HepG2 (cell line): ENCODE results near the gene LOC128125822.
A peak's percentile ranks its signal among the peaks of the same experiment; 100 is the strongest.

Experiments
- ATAC-seq: fragments of 200-7000 bp; cut with Tn5 transposase; 3 replicates; pipeline ENCODE4 v1.9.1; 2020; ENCODE audit warnings: mild to moderate bottlenecking, moderate library complexity
- BruUV-seq: library from RNA; stranded (reverse); fragments of 400-500 nt; replicated peaks from 2 replicates; lab custom pipeline; 2021; lab: Mats Ljungman, UMichigan
- CTCF ChIA-PET: fragments of 300-600 bp; formaldehyde crosslinking; extraction: SDS; loops from one replicate; lab custom pipeline; 2021; ENCODE audit warnings: low total read pairs, inconsistent platforms, low intra/inter-chr PET ratio; lab: Yijun Ruan, JAX
- POLR2A ChIA-PET: fragments of 350-600 bp; sonication (Branson Sonifier 250); formaldehyde crosslinking; loops from one replicate; lab custom pipeline; 2020; ENCODE audit warnings: antibody characterized with exemption, inconsistent platforms; lab: Yijun Ruan, JAX
- DNase-seq: peaks from one replicate; pipeline ENCODE4 v3.0.0-alpha.2; 2015; ENCODE audit warnings: low spot score
- FAIRE-seq: peaks from 3 replicates; lab custom pipeline; 2011; peaks lifted over from hg19 to GRCh38; lab: Jason Lieb, UNC
- H2AFZ ChIP-seq: one replicate; pipeline ENCODE4 v1.6.1; 2011; ENCODE audit warnings: low read length, inconsistent platforms
- H3K27ac ChIP-seq: fragments of 300-600 bp; 3 replicates; pipeline ENCODE4 v1.8.0; 2011; ENCODE audit warnings: mixed run types, mild to moderate bottlenecking, mixed read lengths, low read length, inconsistent platforms; ENCODE audit not compliant: insufficient read depth; ENCODE audit errors: extremely low read length
- H3K27me3 ChIP-seq, 2 experiments: fragments of 200-600 bp in 1 of 2; 2 replicates in 1 of 2; 3 replicates in 1 of 2; pipeline versions ENCODE4 v1.6.0 to v1.8.0; 2011; ENCODE audit warnings: low read length in 2 of 2, mild to moderate bottlenecking in 2 of 2, moderate library complexity in 2 of 2, inconsistent platforms in 1 of 2; ENCODE audit not compliant: insufficient read depth in 2 of 2, control insufficient read depth in 1 of 2
- H3K36me3 ChIP-seq, 2 experiments: fragments of 200-600 bp in 1 of 2; replicated peaks in 1 of 2; 2 replicates in 1 of 2; 3 replicates in 1 of 2; pipeline versions ENCODE4 v1.5.1 to v1.8.0; 2011; ENCODE audit warnings: low read length in 2 of 2, inconsistent platforms in 1 of 2; ENCODE audit not compliant: insufficient read depth in 2 of 2, control insufficient read depth in 1 of 2
- H3K4me1 ChIP-seq: 2 replicates; pipeline ENCODE4 v1.5.1; 2012; ENCODE audit warnings: low read length, inconsistent platforms; ENCODE audit not compliant: insufficient read depth
- H3K4me2 ChIP-seq: 2 replicates; pipeline ENCODE4 v1.6.0; 2011; ENCODE audit warnings: low read depth, low read length, inconsistent platforms
- H3K4me3 ChIP-seq, 3 experiments: fragments of 200-600 bp in 1 of 3; sonication (generic), shearing (Covaris generic) in 1 of 3; replicated peaks in 1 of 3; 2 replicates each; pipeline ENCODE4 v1.5.1; 2011 to 2016; ENCODE audit warnings: low read length in 3 of 3, inconsistent platforms in 2 of 3, low read depth in 2 of 3, mild to moderate bottlenecking in 2 of 3, control low read depth in 1 of 3, mixed read lengths in 1 of 3; ENCODE audit not compliant: insufficient read depth in 1 of 3
- H3K79me2 ChIP-seq: one replicate; pipeline ENCODE4 v1.6.1; 2011; ENCODE audit warnings: low read length, inconsistent platforms; ENCODE audit not compliant: insufficient read depth
- H3K9ac ChIP-seq: 2 replicates; pipeline ENCODE4 v1.6.0; 2011; ENCODE audit warnings: mild to moderate bottlenecking, low read depth, low read length, inconsistent platforms; ENCODE audit not compliant: insufficient read depth
- H3K9me3 ChIP-seq: 2 replicates; pipeline ENCODE4 v1.5.1; 2012; ENCODE audit warnings: mild to moderate bottlenecking, low read length
- H4K20me1 ChIP-seq: 2 replicates; pipeline ENCODE4 v1.6.0; 2011; ENCODE audit warnings: inconsistent platforms, mild to moderate bottlenecking, low read length, moderate library complexity; ENCODE audit not compliant: insufficient read depth
- BCL6 ChIP-seq: IDR thresholded peaks from 2 replicates; pipeline ENCODE4 v1.6.1; 2016; ENCODE audit warnings: missing genetic modification reagents, missing compliant biosample characterization
- KLF16 ChIP-seq, 2 experiments: sonication (generic) in 1 of 2; formaldehyde crosslinking in 1 of 2; IDR thresholded peaks; 2 replicates each; pipeline versions ENCODE4 v1.6.1 to v1.8.0; 2016 to 2023; ENCODE audit warnings: missing genetic modification reagents in 2 of 2, missing compliant biosample characterization in 1 of 2
- MAX ChIP-seq: IDR thresholded peaks from 2 replicates; pipeline ENCODE4 v1.6.1; 2012; ENCODE audit warnings: inconsistent platforms
- MNT ChIP-seq: fragments of 450-650 bp; IDR thresholded peaks from 2 replicates; pipeline ENCODE4 v1.6.1; 2016
- NCOA1 ChIP-seq: sonication (generic); formaldehyde crosslinking; IDR thresholded peaks from 2 replicates; pipeline ENCODE4 v1.9.0; 2021; ENCODE audit warnings: missing genetic modification reagents
- RBFOX2 ChIP-seq: fragments of 200-400 bp; formaldehyde crosslinking; IDR thresholded peaks from 2 replicates; pipeline ENCODE4 v1.6.1; 2017; ENCODE audit warnings: low read depth, mild to moderate bottlenecking, low read length
- SOX13 ChIP-seq, 3 experiments: fragments of 450-650 bp in 1 of 3; sonication (generic) in 1 of 3; formaldehyde crosslinking in 1 of 3; IDR thresholded peaks in 2 of 3; conservative IDR thresholded peaks in 1 of 3; 2 replicates each; pipeline versions ENCODE4 v1.5.0 to v1.6.1; 2016 to 2020; ENCODE audit warnings: antibody characterized with exemption in 1 of 3, mild to moderate bottlenecking in 1 of 3, missing compliant biosample characterization in 1 of 3, missing genetic modification reagents in 1 of 3, moderate library complexity in 1 of 3
- SUZ12 ChIP-seq: fragments of 150-350 bp; IDR thresholded peaks from 2 replicates; pipeline ENCODE4 v1.6.1; 2014; ENCODE audit warnings: low read depth, low read length
- THRA ChIP-seq: sonication (generic); formaldehyde crosslinking; IDR thresholded peaks from 2 replicates; pipeline ENCODE4 v1.4.0; 2020; ENCODE audit warnings: missing genetic modification reagents, borderline replicate concordance
- ZNF891 ChIP-seq: sonication (generic); formaldehyde crosslinking; IDR thresholded peaks from 2 replicates; pipeline ENCODE4 v1.5.0; 2020; ENCODE audit warnings: mild to moderate bottlenecking, missing genetic modification reagents
- WGBS: methylation state at CpG from one replicate; pipeline ENCODE4 v1.1.6; 2017; ENCODE audit warnings: low lambda C conversion rate; 5-methylcytosine and 5-hydroxymethylcytosine counted together
- in situ Hi-C: cut with HindIII; loops from 2 replicates; pipeline ENCODE4 v1.10.0; 2017; ENCODE audit warnings: low pct_unique_long_range_greater_than_20kb; ENCODE audit not compliant: extremely low pct_ligation_motif_present
- intact Hi-C: fragments of 100-400 bp; cut with micrococcal nuclease; formaldehyde crosslinking; loops from one replicate; pipeline ENCODE4 v1.10.0; 2022; ENCODE audit not compliant: unreplicated experiment
- TF ChIP-seq, protein P1 (sequence below): sonication (generic); formaldehyde crosslinking; conservative IDR thresholded peaks from 2 replicates; pipeline ENCODE4 v1.4.0; 2020; ENCODE audit warnings: missing genetic modification reagents

Gene LOC128125822

GRCh38 chr6:63554782-63555181 lies 17.5 kb upstream of the LOC128125822 start:
- peaks cover 65% of the 10 kb centered on the region for H3K79me2 ChIP-seq
- no peaks in the 10 kb centered on the region for H3K9me3 ChIP-seq
- H3K27me3 ChIP-seq, result no peaks in the 10 kb centered on the region
- intact Hi-C loops (no loop called here), in situ Hi-C loops (no loop called here)
- no peak overlapping the region for H3K4me3 ChIP-seq
- ChIA-PET CTCF (no interaction called here), POLR2A (interaction anchor here (1.3 to 1.7 kb wide), 3 partner anchors 13 to 32 kb away, joined by 3 to 6 read pairs (median 6); no protein-coding TSS in a partner anchor)
- no peak overlapping the region for H3K4me2 ChIP-seq
- no peaks in the 10 kb centered on the region for H4K20me1 ChIP-seq
- ATAC-seq (no peak), DNase-seq (no peak), FAIRE-seq (no peak)
- 97% methylated on average over 1 of the region's 1 CpG for WGBS
- no TSS peak for BruUV-seq
- H3K27ac ChIP-seq, result no peak overlapping the region
- peaks cover 4 to 21% of the 10 kb centered on the region in 2 experiments for H3K36me3 ChIP-seq
- H3K9ac ChIP-seq, result no peak overlapping the region
- peaks cover 46% of the 10 kb centered on the region for H3K4me1 ChIP-seq
- H2AFZ ChIP-seq, result no peak overlapping the region
- TF ChIP-seq, protein P1, sequence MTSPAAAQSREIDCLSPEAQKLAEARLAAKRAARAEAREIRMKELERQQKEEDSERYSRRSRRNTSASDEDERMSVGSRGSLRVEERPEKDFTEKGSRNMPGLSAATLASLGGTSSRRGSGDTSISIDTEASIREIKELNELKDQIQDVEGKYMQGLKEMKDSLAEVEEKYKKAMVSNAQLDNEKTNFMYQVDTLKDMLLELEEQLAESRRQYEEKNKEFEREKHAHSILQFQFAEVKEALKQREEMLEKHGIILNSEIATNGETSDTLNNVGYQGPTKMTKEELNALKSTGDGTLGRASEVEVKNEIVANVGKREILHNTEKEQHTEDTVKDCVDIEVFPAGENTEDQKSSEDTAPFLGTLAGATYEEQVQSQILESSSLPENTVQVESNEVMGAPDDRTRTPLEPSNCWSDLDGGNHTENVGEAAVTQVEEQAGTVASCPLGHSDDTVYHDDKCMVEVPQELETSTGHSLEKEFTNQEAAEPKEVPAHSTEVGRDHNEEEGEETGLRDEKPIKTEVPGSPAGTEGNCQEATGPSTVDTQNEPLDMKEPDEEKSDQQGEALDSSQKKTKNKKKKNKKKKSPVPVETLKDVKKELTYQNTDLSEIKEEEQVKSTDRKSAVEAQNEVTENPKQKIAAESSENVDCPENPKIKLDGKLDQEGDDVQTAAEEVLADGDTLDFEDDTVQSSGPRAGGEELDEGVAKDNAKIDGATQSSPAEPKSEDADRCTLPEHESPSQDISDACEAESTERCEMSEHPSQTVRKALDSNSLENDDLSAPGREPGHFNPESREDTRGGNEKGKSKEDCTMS (CRISPR knock-in tag), result no peak
- TF ChIP-seq BCL6 (CRISPR knock-in tag) (peak; percentile 29; the same call in 1 of the 2 replicates), THRA (peak; percentile 33; the same call in 1 of the 2 replicates), ZNF891 (CRISPR knock-in tag) (no peak), MNT (peak; percentile 90), RBFOX2 (peak; percentile 40; the same call in 1 of the 2 replicates), KLF16 (CRISPR knock-in tag; IDR thresholded peaks at IDR 0.05) (0 out of 4 replicates have a peak, but pooled peaks of 1 of the 2 experiments have one; percentile 25), NCOA1 (CRISPR knock-in tag) (no peak), SOX13 (IDR thresholded peaks at IDR 0.05) (no peak), SOX13 (CRISPR knock-in tag; conservative IDR thresholded peaks at IDR 0.05 in 1 of 2, IDR thresholded peaks at IDR 0.05 in 1 of 2) (peak in 1 of 2 experiments; percentile 40; a peak in 2 of 4 replicates), MAX (peak; percentile 35; the same call in 1 of the 2 replicates), SUZ12 (no peak)
